ENCODE measurements around the gene PLEKHM3. TPM values are rescaled to one million over a fixed set of nuclear protein-coding genes. Genes with fewer than 3 reads are reported as not detected.

PLEKHM3 gene
- total RNA-seq, 1 donor from 2014 or later: 16.3 TPM

- no peak for DNase-seq
These were observed 241.8 kb downstream of the PLEKHM3 start for GRCh38 chr2:207783514-207783913.

- DNase-seq: no peak
These were observed 242.9 kb downstream of the PLEKHM3 start for GRCh38 chr2:207782238-207783030.

- no peak for DNase-seq
These were observed 245.8 kb downstream of the PLEKHM3 start for GRCh38 chr2:207779523-207779922.

GRCh38 chr2:207778298-207778882 is 246.9 kb downstream of the PLEKHM3 start:
- no peak for DNase-seq

GRCh38 chr2:207777124-207777523 is 248.2 kb downstream of the PLEKHM3 start:
- no peak for DNase-seq

GRCh38 chr2:207775473-207775872 is 249.9 kb downstream of the PLEKHM3 start:
- no peak for DNase-seq

- no peak for DNase-seq
These were observed 252.5 kb downstream of the PLEKHM3 start for GRCh38 chr2:207772844-207773205.

GRCh38 chr2:207772081-207772843 is 253.1 kb downstream of the PLEKHM3 start:
- DNase-seq: no peak

- no peak for DNase-seq
These were observed 253.9 kb downstream of the PLEKHM3 start for GRCh38 chr2:207771421-207771820.

Small RNAs within 50 kb of the gene (small RNA-seq; reads per million reads assigned to genes)
- gene RNA5SP116 (ENCODE audit: low replicate concordance): not detected
- gene RNU6-360P (ENCODE audit: low replicate concordance): not detected

Other genes starting within 250 kb of the PLEKHM3 start
- not detected for gene CRYGD, start 99.0 kb upstream of the PLEKHM3 start, total RNA-seq
- not detected for gene CRYGC, start 104.3 kb upstream of the PLEKHM3 start, total RNA-seq
- not detected for gene CRYGB, start 120.6 kb upstream of the PLEKHM3 start, total RNA-seq
- gene CRYGA, start 138.1 kb upstream of the PLEKHM3 start, total RNA-seq: not detected
- gene C2orf80, start 164.5 kb upstream of the PLEKHM3 start, total RNA-seq: not detected
- 70.6 TPM for gene IDH1, start 229.5 kb upstream of the PLEKHM3 start, total RNA-seq
- 33.3 TPM for gene PIKFYVE, start 240.7 kb upstream of the PLEKHM3 start, total RNA-seq

All from skin of body (tissue), 3 donors.